ENCODE measurements around the gene PGLYRP1.

The PGLYRP1 gene

DNA sequence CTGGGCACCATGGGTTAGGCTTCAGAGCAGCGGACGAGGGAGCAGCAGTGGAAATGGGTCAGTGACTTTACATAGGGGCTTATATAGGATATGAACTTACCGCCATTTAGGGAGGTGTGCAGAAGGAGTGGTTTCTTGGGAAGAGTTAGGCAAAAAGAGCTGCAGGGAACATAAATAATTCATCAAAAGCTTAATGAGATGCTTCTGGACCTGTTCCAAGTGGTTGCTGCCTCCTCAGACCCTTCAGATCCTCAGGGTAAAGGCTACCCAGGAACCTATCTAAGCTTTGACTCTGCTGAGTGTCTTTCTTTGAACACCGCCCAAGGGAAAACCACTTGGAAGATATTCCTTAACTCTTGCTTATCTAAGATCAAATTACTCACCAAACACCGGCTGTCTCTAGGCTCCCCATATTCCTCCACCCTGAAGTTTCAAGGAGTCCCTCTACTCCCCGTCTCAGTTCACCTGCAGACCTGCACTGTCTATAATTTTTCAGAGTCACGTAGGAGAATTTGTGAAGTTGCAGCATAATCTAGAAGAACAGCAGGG, 18.2 kb upstream of the PGLYRP1 start, which contains the start of gene IGFL4 (continued):
- TF ChIP-seq PRDM10 (tag by site-specific recombination; IDR thresholded peaks at IDR 0.05): peak; percentile 56
- TF ChIP-seq ZNF560 (tag by site-specific recombination; IDR thresholded peaks at IDR 0.05; ENCODE audit: borderline replicate concordance): no peak
- no peak for TF ChIP-seq ZFHX2 (tag by site-specific recombination; conservative IDR thresholded peaks at IDR 0.05)
- TF ChIP-seq, protein P1, sequence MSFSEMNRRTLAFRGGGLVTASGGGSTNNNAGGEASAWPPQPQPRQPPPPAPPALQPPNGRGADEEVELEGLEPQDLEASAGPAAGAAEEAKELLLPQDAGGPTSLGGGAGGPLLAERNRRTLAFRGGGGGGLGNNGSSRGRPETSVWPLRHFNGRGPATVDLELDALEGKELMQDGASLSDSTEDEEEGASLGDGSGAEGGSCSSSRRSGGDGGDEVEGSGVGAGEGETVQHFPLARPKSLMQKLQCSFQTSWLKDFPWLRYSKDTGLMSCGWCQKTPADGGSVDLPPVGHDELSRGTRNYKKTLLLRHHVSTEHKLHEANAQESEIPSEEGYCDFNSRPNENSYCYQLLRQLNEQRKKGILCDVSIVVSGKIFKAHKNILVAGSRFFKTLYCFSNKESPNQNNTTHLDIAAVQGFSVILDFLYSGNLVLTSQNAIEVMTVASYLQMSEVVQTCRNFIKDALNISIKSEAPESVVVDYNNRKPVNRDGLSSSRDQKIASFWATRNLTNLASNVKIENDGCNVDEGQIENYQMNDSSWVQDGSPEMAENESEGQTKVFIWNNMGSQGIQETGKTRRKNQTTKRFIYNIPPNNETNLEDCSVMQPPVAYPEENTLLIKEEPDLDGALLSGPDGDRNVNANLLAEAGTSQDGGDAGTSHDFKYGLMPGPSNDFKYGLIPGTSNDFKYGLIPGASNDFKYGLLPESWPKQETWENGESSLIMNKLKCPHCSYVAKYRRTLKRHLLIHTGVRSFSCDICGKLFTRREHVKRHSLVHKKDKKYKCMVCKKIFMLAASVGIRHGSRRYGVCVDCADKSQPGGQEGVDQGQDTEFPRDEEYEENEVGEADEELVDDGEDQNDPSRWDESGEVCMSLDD (tag by site-specific recombination; IDR thresholded peaks at IDR 0.05): no peak
- peak; percentile 59; the same call in 1 of the 2 replicates for TF ChIP-seq ZNF558 (tag by site-specific recombination; IDR thresholded peaks at IDR 0.05)
- TF ChIP-seq KLF9 (tag by site-specific recombination; IDR thresholded peaks at IDR 0.05; ENCODE audit: low read depth): no peak
- TF ChIP-seq, protein P2, sequence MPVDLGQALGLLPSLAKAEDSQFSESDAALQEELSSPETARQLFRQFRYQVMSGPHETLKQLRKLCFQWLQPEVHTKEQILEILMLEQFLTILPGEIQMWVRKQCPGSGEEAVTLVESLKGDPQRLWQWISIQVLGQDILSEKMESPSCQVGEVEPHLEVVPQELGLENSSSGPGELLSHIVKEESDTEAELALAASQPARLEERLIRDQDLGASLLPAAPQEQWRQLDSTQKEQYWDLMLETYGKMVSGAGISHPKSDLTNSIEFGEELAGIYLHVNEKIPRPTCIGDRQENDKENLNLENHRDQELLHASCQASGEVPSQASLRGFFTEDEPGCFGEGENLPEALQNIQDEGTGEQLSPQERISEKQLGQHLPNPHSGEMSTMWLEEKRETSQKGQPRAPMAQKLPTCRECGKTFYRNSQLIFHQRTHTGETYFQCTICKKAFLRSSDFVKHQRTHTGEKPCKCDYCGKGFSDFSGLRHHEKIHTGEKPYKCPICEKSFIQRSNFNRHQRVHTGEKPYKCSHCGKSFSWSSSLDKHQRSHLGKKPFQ (tag by site-specific recombination; IDR thresholded peaks at IDR 0.05): no peak
- no peak for TF ChIP-seq YY1 (tag by site-specific recombination; IDR thresholded peaks at IDR 0.05)
- TF ChIP-seq ZNF624 (tag by site-specific recombination; IDR thresholded peaks at IDR 0.05): no peak
- no peak for TF ChIP-seq ZNF76 (tag by site-specific recombination; IDR thresholded peaks at IDR 0.05; ENCODE audit: borderline replicate concordance, low read depth)
- TF ChIP-seq ZNF184 (tag by site-specific recombination; IDR thresholded peaks at IDR 0.05): no peak
- TF ChIP-seq SCRT1 (tag by site-specific recombination; IDR thresholded peaks at IDR 0.05; ENCODE audit: borderline replicate concordance): no peak
- no peak for TF ChIP-seq ZBTB20 (tag by site-specific recombination; IDR thresholded peaks at IDR 0.05)
- no peak for TF ChIP-seq ZNF623 (tag by site-specific recombination; IDR thresholded peaks at IDR 0.05)
- no peak for TF ChIP-seq ZNF354C (tag by site-specific recombination; IDR thresholded peaks at IDR 0.05; ENCODE audit: borderline replicate concordance, low read depth)
- no peak for TF ChIP-seq RBAK (tag by site-specific recombination; IDR thresholded peaks at IDR 0.05)
- TF ChIP-seq ZNF449 (tag by site-specific recombination; IDR thresholded peaks at IDR 0.05): no peak
- TF ChIP-seq ZNF571 (tag by site-specific recombination; IDR thresholded peaks at IDR 0.05): no peak
- no peak for TF ChIP-seq ZNF280C (tag by site-specific recombination; IDR thresholded peaks at IDR 0.05)
- no peak for TF ChIP-seq ZNF529 (tag by site-specific recombination; IDR thresholded peaks at IDR 0.05; ENCODE audit: insufficient replicate concordance)
- TF ChIP-seq ZNF639 (tag by site-specific recombination; IDR thresholded peaks at IDR 0.05): no peak
- peak; percentile 57 for TF ChIP-seq ZNF629 (tag by site-specific recombination; IDR thresholded peaks at IDR 0.05)
- no peak for TF ChIP-seq GLIS1 (tag by site-specific recombination; IDR thresholded peaks at IDR 0.05)
- no peak for TF ChIP-seq REPIN1 (tag by site-specific recombination; IDR thresholded peaks at IDR 0.05; ENCODE audit: low read depth)
- TF ChIP-seq SCRT2 (tag by site-specific recombination; IDR thresholded peaks at IDR 0.05): no peak
- TF ChIP-seq ZNF48 (tag by site-specific recombination; IDR thresholded peaks at IDR 0.05): no peak
- TF ChIP-seq ZNF585B (tag by site-specific recombination; IDR thresholded peaks at IDR 0.05): no peak
- no peak for TF ChIP-seq YY2 (tag by site-specific recombination; IDR thresholded peaks at IDR 0.05)

Measured in HEK293 (cell line).